Panc1 (cell line): ENCODE results near the gene SEMA3G. TPM values are rescaled to one million over a fixed set of nuclear protein-coding genes. Genes with fewer than 3 reads are reported as not detected.

ENCODE experiments used
- ATAC-seq: fragments of 200-7000 bp; cut with Tn5 transposase; 2 replicates; pipeline ENCODE4 v1.9.1; 2020; ENCODE audit warnings: mild to moderate bottlenecking, moderate library complexity
- BruUV-seq: library from RNA; stranded (reverse); fragments of 400-500 nt; replicated peaks from 2 replicates; lab custom pipeline; 2021; lab: Mats Ljungman, UMichigan
- CTCF ChIA-PET: fragments of 300-600 bp; sonication (Branson Sonifier 250); formaldehyde crosslinking; loops from one replicate; lab custom pipeline; 2022; ENCODE audit warnings: antibody characterized with exemption; lab: Charles Lee
- POLR2A ChIA-PET: fragments of 300-600 bp; sonication (Branson Sonifier 250); formaldehyde crosslinking; loops from one replicate; lab custom pipeline; 2022; ENCODE audit warnings: antibody characterized with exemption; lab: Charles Lee
- DNase-seq: peaks from one replicate; pipeline ENCODE4 v3.0.0-alpha.2; 2010; ENCODE audit warnings: low read depth, low spot score
- H3K27ac ChIP-seq: 2 replicates; pipeline ENCODE4 v1.5.1; 2011; ENCODE audit warnings: mild to moderate bottlenecking, low read length, inconsistent platforms
- H3K27me3 ChIP-seq: fragments of 200-500 bp; sonication (Bioruptor generic); 2 replicates; pipeline ENCODE4 v1.6.0; 2014; ENCODE audit warnings: low read length, inconsistent platforms; ENCODE audit not compliant: control insufficient read depth, insufficient read depth
- H3K36me3 ChIP-seq: fragments of 200-500 bp; sonication (Bioruptor generic); 2 replicates; pipeline ENCODE4 v1.5.1; 2014; ENCODE audit warnings: inconsistent platforms, mild to moderate bottlenecking, low read length, moderate library complexity; ENCODE audit not compliant: control insufficient read depth, insufficient read depth
- H3K4me1 ChIP-seq: 2 replicates; pipeline ENCODE4 v1.5.1; 2011; ENCODE audit warnings: inconsistent platforms, mild to moderate bottlenecking, low read length, moderate library complexity; ENCODE audit not compliant: control insufficient read depth, insufficient read depth
- H3K4me3 ChIP-seq, 2 experiments: 2 replicates each; pipeline ENCODE4 v1.5.1; 2011 to 2012; ENCODE audit warnings: low read depth in 2 of 2, low read length in 2 of 2, mild to moderate bottlenecking in 2 of 2, inconsistent platforms in 1 of 2, moderate library complexity in 1 of 2
- H3K9me3 ChIP-seq: fragments of 200-500 bp; sonication (Bioruptor generic); 2 replicates; pipeline ENCODE4 v1.5.1; 2014; ENCODE audit warnings: low read depth, mild to moderate bottlenecking, inconsistent platforms, low read length, moderate library complexity; ENCODE audit not compliant: control insufficient read depth, insufficient read depth
- POLR2AphosphoS5 ChIP-seq: IDR thresholded peaks from 2 replicates; pipeline ENCODE4 v1.6.1; 2012; ENCODE audit warnings: mild to moderate bottlenecking, low read depth, low read length, moderate library complexity
- SIN3A ChIP-seq: IDR thresholded peaks from 2 replicates; pipeline ENCODE4 v1.6.1; 2012; ENCODE audit warnings: low read depth, mild to moderate bottlenecking, low read length, moderate library complexity, borderline replicate concordance; ENCODE audit not compliant: insufficient read depth
- TCF7L2 ChIP-seq: IDR thresholded peaks from 2 replicates; pipeline ENCODE4 v1.6.1; 2011; ENCODE audit warnings: mild to moderate bottlenecking, low read depth, low read length, inconsistent platforms
- in situ Hi-C: cut with HindIII; loops from 2 replicates; pipeline ENCODE4 v1.10.0; 2016; ENCODE audit warnings: low sequenced_read_pairs, low pct_unique_long_range_greater_than_20kb
- intact Hi-C: fragments of 100-400 bp; cut with micrococcal nuclease; formaldehyde crosslinking; loops from one replicate; pipeline ENCODE4 v1.10.0; 2022; ENCODE audit not compliant: unreplicated experiment
- total RNA-seq: library from RNA; stranded (reverse); gene quantifications from one replicate; pipeline ENCODE4 v1.2.1, GENCODE V29; 2021; ENCODE audit not compliant: unreplicated experiment
- TF ChIP-seq, protein P1 (sequence below): fragments of 450-650 bp; IDR thresholded peaks from 2 replicates; pipeline ENCODE4 v1.5.1; 2017; ENCODE audit warnings: mild to moderate bottlenecking
- TF ChIP-seq, protein P2 (sequence below), 2 experiments: IDR thresholded peaks; 2 replicates each; pipeline ENCODE4 v1.6.1; 2011 to 2012; ENCODE audit warnings: low read depth in 2 of 2, control low read depth in 1 of 2, low read length in 1 of 2, mild to moderate bottlenecking in 1 of 2, moderate library complexity in 1 of 2; ENCODE audit not compliant: insufficient read depth in 1 of 2

Gene SEMA3G
- total RNA-seq, 1 experiment from 2014 or later = 1.6 TPM

DNA sequence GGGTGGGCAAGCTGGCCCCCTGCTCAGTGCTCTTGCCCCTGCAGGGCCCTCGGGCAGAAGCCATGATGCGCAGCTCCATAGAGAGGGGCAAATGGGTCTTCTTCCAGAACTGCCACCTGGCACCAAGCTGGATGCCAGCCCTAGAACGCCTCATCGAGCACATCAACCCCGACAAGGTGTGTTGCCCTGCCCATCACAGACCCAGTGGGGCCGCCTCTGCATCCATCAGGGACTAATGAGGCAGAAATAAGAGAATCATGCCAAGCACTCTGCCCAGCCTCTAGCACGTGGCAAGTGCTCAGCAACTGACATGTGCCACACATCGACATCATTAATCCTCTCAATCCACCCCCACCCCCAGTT lies 49.4 kb downstream of the SEMA3G start:
- in situ Hi-C loops (no loop called here), intact Hi-C loops (no loop called here)
- no peak overlapping the region for H3K27ac ChIP-seq
- CTCF ChIA-PET = no interaction called here
- no peak overlapping the region for H3K4me3 ChIP-seq
- DNase-seq (no peak), ATAC-seq (no peak)
- no peaks in the 10 kb centered on the region for H3K36me3 ChIP-seq
- TF ChIP-seq TCF7L2 (no peak), SIN3A (no peak), POLR2AphosphoS5 (no peak)
- TF ChIP-seq, protein P1, sequence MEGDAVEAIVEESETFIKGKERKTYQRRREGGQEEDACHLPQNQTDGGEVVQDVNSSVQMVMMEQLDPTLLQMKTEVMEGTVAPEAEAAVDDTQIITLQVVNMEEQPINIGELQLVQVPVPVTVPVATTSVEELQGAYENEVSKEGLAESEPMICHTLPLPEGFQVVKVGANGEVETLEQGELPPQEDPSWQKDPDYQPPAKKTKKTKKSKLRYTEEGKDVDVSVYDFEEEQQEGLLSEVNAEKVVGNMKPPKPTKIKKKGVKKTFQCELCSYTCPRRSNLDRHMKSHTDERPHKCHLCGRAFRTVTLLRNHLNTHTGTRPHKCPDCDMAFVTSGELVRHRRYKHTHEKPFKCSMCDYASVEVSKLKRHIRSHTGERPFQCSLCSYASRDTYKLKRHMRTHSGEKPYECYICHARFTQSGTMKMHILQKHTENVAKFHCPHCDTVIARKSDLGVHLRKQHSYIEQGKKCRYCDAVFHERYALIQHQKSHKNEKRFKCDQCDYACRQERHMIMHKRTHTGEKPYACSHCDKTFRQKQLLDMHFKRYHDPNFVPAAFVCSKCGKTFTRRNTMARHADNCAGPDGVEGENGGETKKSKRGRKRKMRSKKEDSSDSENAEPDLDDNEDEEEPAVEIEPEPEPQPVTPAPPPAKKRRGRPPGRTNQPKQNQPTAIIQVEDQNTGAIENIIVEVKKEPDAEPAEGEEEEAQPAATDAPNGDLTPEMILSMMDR = no peak
- TF ChIP-seq, protein P2, sequence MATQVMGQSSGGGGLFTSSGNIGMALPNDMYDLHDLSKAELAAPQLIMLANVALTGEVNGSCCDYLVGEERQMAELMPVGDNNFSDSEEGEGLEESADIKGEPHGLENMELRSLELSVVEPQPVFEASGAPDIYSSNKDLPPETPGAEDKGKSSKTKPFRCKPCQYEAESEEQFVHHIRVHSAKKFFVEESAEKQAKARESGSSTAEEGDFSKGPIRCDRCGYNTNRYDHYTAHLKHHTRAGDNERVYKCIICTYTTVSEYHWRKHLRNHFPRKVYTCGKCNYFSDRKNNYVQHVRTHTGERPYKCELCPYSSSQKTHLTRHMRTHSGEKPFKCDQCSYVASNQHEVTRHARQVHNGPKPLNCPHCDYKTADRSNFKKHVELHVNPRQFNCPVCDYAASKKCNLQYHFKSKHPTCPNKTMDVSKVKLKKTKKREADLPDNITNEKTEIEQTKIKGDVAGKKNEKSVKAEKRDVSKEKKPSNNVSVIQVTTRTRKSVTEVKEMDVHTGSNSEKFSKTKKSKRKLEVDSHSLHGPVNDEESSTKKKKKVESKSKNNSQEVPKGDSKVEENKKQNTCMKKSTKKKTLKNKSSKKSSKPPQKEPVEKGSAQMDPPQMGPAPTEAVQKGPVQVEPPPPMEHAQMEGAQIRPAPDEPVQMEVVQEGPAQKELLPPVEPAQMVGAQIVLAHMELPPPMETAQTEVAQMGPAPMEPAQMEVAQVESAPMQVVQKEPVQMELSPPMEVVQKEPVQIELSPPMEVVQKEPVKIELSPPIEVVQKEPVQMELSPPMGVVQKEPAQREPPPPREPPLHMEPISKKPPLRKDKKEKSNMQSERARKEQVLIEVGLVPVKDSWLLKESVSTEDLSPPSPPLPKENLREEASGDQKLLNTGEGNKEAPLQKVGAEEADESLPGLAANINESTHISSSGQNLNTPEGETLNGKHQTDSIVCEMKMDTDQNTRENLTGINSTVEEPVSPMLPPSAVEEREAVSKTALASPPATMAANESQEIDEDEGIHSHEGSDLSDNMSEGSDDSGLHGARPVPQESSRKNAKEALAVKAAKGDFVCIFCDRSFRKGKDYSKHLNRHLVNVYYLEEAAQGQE (IDR thresholded peaks at IDR 0.05; ENCODE audit: insufficient read depth in 1 of 2, low read depth in 2 of 2, low read length in 1 of 2) = no peak
- H3K9me3 ChIP-seq = no peaks in the 10 kb centered on the region
- H3K27me3 ChIP-seq = no peaks in the 10 kb centered on the region
- BruUV-seq = no TSS peak
- no peaks in the 10 kb centered on the region for H3K4me1 ChIP-seq
- POLR2A ChIA-PET = interaction anchor here (0.7 kb wide), 1 partner anchor 155 kb away, joined by 9 read pairs; no protein-coding TSS in a partner anchor

DNA sequence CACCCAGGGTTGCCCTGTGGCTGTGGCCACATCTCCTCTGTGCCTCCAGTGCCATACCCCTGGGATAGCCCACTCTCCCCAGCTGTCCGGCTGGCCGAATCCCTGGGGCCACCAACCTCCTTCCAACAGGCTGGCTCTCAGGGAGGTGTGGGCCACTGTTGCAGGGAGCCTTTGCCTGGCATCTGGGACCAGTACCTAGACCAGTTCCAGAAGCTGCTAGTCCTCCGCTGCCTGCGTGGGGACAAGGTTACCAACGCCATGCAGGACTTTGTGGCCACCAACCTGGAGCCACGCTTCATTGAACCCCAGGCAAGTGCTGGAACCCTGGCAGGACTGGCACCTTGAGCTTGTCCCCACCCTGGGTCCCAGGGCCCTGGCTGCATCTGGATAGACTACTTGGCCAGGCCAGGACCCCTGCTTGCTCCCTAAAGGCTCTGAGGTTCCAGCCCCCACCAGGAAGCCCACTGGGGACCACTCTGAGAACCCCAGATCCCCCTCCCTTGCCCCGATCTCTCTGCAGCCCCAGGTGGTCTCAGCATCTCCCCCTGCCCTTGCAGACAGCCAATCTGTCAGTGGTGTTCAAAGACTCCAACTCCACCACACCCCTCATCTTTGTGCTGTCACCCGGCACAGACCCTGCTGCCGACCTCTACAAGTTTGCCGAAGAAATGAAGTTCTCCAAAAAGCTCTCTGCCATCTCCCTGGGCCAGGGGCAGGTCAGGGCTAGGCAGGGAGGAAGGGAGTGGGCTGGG lies 50.0 kb downstream of the SEMA3G start:
- DNase-seq (no peak), ATAC-seq (no peak)
- no peaks in the 10 kb centered on the region for H3K4me1 ChIP-seq
- ChIA-PET CTCF (no interaction called here), POLR2A (no interaction called here)
- in situ Hi-C loops (no loop called here), intact Hi-C loops (no loop called here)
- no peak for TF ChIP-seq TCF7L2
- TF ChIP-seq, protein P1 = no peak
- TF ChIP-seq SIN3A = no peak
- TF ChIP-seq, protein P2 (IDR thresholded peaks at IDR 0.05; ENCODE audit: insufficient read depth in 1 of 2, low read depth in 2 of 2, low read length in 1 of 2) = no peak
- TF ChIP-seq POLR2AphosphoS5 = no peak
- H3K9me3 ChIP-seq = no peaks in the 10 kb centered on the region
- no TSS peak for BruUV-seq
- no peak overlapping the region for H3K27ac ChIP-seq
- H3K27me3 ChIP-seq = no peaks in the 10 kb centered on the region
- H3K4me3 ChIP-seq = no peak overlapping the region
- H3K36me3 ChIP-seq = no peaks in the 10 kb centered on the region
